SK-N-SH (cell line): ENCODE results near the gene PFKM.

Experiments used
- TEAD4 ChIP-seq: IDR thresholded peaks from 2 replicates; pipeline ENCODE4 v1.4.0; 2012; ENCODE audit warnings: mild to moderate bottlenecking, borderline replicate concordance; ENCODE audit not compliant: insufficient read depth
- TF ChIP-seq, protein P1 (sequence below): fragments of 200-600 bp; sonication (generic); IDR thresholded peaks from 2 replicates; pipeline ENCODE4 v1.6.1; 2017; ENCODE audit warnings: antibody characterized with exemption, mild to moderate bottlenecking, moderate library complexity

DNA sequence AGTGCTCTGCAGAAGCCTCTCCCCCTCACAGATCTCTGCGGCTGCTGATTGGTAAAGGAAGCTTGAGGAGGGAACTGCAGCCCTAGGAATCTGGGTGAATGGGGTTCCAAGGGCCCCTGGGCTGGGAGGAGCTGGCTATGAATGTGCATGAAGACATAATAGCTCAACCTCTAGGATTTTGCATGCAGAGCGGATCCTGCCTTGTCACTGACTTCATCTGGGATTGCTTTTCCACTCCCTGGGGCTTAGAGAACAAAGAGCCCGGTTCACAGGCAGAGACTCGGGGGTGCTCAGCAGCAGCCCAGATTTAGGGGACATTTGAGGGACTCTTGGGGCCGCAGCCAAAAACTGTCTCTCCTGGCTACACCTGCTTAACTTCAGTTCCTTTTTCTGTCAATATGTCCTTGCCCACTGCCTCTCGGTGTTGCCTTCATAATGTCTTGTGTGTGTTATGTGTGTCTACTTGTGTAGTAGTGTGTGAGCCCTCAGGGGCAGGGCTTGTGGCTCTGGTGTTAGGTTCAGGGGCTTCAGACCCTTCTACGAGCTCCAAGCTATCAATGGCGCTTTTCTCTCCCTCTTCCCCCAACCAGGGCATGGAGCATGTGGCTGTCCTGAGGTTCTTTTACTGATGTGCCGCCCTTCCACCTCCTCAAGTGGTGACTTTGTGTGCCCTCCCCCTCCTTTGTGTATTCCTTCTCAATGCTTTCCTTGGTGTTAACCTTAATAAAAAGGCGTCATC lies 66.2 kb downstream of the PFKM start:
- TF ChIP-seq, protein P1, sequence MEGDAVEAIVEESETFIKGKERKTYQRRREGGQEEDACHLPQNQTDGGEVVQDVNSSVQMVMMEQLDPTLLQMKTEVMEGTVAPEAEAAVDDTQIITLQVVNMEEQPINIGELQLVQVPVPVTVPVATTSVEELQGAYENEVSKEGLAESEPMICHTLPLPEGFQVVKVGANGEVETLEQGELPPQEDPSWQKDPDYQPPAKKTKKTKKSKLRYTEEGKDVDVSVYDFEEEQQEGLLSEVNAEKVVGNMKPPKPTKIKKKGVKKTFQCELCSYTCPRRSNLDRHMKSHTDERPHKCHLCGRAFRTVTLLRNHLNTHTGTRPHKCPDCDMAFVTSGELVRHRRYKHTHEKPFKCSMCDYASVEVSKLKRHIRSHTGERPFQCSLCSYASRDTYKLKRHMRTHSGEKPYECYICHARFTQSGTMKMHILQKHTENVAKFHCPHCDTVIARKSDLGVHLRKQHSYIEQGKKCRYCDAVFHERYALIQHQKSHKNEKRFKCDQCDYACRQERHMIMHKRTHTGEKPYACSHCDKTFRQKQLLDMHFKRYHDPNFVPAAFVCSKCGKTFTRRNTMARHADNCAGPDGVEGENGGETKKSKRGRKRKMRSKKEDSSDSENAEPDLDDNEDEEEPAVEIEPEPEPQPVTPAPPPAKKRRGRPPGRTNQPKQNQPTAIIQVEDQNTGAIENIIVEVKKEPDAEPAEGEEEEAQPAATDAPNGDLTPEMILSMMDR: no peak
- TF ChIP-seq TEAD4: no peak
